GM13977 (cell line): Measurements from ENCODE around the gene CNTFR.

Source experiments
- DNase-seq: peaks from one replicate; pipeline ENCODE4 v3.0.0; 2012; ENCODE audit warnings: low spot score
- in situ Hi-C: fragments of 300-500 bp; cut with MboI; formaldehyde crosslinking; loops from one replicate; pipeline ENCODE4 v1.12.0; 2022; ENCODE audit warnings: low sequenced_read_pairs, low pct_unique_long_range_greater_than_20kb, mixed read lengths, inconsistent platforms; ENCODE audit not compliant: unreplicated experiment
- TF ChIP-seq, protein P1 (sequence below): IDR thresholded peaks from 2 replicates; pipeline ENCODE4 v1.5.1; 2012; ENCODE audit warnings: mild to moderate bottlenecking, control low read depth; ENCODE audit not compliant: insufficient read depth; ENCODE audit errors: extremely low read depth, missing control alignments

The CNTFR gene

DNA sequence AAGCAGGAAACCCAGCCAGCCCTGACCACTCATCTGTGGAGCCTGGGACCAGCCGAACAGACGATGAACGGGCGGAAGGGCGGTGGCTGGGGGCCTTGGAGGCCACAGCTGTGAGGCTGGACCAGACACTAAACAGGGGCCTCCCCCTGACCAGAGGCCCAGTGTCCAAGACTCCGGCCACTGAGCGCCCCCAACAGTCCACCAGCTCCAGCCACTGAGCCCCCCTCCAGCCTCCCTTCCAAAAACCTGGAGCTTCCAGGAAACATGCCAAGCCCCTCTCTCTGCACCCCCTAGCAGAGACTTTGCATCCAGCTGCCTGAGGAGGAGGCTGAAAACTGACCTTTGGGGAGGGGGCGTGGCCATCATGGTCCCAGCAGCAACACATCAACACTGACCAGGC lies 23.2 kb downstream of the CNTFR start:
- in situ Hi-C loops, result no loop called here
- TF ChIP-seq, protein P1, sequence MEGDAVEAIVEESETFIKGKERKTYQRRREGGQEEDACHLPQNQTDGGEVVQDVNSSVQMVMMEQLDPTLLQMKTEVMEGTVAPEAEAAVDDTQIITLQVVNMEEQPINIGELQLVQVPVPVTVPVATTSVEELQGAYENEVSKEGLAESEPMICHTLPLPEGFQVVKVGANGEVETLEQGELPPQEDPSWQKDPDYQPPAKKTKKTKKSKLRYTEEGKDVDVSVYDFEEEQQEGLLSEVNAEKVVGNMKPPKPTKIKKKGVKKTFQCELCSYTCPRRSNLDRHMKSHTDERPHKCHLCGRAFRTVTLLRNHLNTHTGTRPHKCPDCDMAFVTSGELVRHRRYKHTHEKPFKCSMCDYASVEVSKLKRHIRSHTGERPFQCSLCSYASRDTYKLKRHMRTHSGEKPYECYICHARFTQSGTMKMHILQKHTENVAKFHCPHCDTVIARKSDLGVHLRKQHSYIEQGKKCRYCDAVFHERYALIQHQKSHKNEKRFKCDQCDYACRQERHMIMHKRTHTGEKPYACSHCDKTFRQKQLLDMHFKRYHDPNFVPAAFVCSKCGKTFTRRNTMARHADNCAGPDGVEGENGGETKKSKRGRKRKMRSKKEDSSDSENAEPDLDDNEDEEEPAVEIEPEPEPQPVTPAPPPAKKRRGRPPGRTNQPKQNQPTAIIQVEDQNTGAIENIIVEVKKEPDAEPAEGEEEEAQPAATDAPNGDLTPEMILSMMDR, result no peak
- DNase-seq, result no peak

DNA sequence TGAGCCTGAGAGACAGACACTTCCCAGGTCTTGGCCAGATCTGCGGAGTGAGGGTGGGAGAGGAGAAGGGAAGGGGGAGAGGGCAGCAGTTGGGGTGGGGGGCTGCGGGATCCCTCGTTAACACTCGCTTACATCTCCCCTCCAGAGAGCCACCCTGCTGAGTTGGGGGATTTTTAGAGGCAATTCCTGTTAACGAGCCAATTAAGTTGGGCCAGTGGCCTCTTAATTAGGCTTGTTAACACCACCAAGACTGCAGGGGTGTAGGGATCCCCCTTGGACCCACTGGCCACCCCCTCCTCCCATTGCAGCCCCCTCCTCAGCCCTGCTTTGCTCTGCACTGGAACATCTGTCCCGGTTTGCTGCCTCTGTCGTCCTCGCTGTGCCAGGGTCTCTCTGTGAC lies 23.7 kb downstream of the CNTFR start:
- in situ Hi-C loops, result no loop called here
- no peak for DNase-seq
- TF ChIP-seq, protein P1, result no peak

DNA sequence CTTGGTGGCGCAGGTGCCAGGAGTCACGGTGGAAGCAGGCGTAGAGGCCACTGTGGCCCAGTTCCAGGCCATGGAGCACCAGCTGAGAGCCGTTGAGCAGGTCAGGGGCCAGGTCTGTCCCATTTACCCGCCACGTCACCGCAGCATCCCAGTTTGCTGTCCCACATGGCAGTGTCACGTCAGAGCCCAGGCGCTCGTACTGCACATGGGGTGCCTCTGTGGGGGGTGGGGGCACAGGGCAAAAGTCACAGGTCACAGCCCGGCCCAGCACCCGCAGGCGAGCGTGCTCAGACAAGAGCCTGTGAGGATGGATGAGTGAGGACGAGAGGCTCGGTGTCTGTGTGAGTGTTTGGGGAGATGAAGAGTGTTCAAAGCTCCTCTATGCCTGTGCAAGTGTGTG lies 24.9 kb downstream of the CNTFR start:
- no peak for DNase-seq
- TF ChIP-seq, protein P1, result no peak
- in situ Hi-C loops, result no loop called here

DNA sequence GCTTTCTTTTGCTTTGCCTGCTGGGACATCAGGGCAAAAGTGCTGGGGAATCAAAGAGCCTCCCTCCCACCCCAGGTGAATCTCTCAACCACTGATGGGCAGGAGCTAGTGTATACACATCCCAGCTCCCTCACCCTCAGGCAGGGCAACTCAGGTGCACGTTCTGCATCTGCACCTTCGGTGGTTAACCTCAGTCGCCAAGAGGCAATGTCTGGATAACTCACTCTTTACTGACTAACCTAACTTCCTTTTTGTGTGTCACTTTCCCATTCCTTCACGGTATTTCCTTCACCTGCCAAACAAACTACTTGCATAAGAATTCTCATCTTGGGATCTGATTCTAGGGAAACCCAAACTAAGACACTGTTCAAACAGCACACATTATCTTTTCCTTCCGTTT lies 26.3 kb downstream of the CNTFR start:
- DNase-seq, result no peak
- in situ Hi-C loops, result no loop called here

DNA sequence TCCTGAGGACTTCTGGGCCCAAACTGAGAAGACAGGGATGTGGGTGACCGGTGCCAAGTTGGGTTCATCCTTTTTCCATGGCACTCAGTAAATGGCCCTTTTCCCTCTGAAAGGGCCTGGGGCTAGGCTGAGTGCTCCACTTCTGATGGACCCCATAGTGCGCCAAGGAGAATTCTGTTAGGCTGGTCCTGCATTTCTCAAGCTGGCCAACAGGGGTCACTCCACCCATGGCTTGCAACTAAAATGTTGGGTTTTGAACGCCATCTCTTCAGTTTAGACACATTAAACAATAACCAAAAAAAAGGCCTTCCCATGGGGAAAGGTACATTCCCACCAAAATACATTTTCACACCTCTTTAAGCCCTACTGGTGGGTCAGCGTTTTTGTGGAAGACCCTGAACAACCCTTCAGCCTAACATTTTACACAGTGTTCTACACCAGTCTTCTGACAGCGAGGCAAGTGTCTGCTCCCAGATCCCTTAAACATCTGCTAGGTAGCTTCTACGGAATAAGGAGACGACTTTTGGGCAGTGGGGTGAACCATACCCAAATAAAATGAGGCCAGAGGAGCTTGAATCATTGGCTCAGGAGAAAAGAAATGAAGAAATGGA lies 27.3 kb downstream of the CNTFR start:
- in situ Hi-C loops, result no loop called here
- peak; percentile 71 for DNase-seq
- TF ChIP-seq, protein P1, result peak; percentile 57

More for the DNA sequence above, 26.3 kb downstream of the CNTFR start:
- TF ChIP-seq, protein P1, result no peak

DNA sequence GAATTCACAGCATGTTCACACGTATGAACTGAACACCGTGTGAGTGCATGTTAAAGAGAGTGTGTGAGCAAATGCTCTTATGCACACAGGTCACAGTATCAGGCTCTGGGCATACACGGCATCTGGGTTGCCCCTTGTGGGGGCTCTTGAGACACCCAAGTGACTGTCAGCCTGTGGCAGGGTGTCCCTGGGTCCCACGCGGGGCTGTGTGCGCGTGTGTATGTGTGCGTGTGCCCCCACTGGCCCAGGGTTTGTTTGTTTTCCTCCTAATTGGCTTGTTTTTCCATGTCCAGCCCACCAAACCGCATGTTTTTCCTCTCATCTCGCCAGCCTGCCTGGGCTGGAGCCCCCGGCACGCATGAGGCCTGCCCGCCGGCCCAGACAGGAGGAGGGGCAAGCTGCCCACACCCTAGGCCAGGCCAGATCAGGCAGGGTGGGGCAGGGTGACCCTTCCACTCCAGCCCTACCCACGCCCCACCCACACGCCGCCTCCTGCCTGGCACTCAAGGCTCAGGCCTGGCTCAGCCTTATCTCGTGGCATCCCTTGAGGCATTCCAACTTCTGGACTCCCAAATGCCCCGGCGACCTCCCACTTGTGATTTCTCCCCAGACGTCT lies 28.8 kb downstream of the CNTFR start:
- DNase-seq, result no peak
- TF ChIP-seq, protein P1, result no peak
- in situ Hi-C loops, result no loop called here
